Loucy (cell line): Measurements from ENCODE around the gene POPDC3.

Source experiments
- H2AFZ ChIP-seq: fragments of 200-600 bp; sonication (generic); 2 replicates; pipeline ENCODE4 v1.6.0; 2016; ENCODE audit warnings: antibody characterized with exemption, mild to moderate bottlenecking, low read length, moderate library complexity
- H3F3A ChIP-seq: fragments of 200-600 bp; 2 replicates; pipeline ENCODE4 v1.6.0; 2016; ENCODE audit warnings: antibody characterized with exemption, low read depth, mild to moderate bottlenecking
- H3K27me3 ChIP-seq: fragments of 200-600 bp; sonication (generic); 2 replicates; pipeline ENCODE4 v1.6.1; 2014; ENCODE audit warnings: low read length, mild to moderate bottlenecking; ENCODE audit not compliant: insufficient read depth, poor library complexity, severe bottlenecking
- H3K36me3 ChIP-seq: fragments of 200-600 bp; sonication (generic); 2 replicates; pipeline ENCODE4 v1.6.1; 2016; ENCODE audit warnings: low read length; ENCODE audit not compliant: insufficient read depth
- H3K4me1 ChIP-seq: fragments of 200-600 bp; sonication (generic); 2 replicates; pipeline ENCODE4 v1.5.1; 2014; ENCODE audit warnings: low read length, mild to moderate bottlenecking; ENCODE audit not compliant: insufficient read depth, poor library complexity, severe bottlenecking
- H3K4me2 ChIP-seq: fragments of 200-600 bp; sonication (generic); 2 replicates; pipeline ENCODE4 v1.6.0; 2014; ENCODE audit warnings: antibody characterized with exemption, low read length, low read depth, mild to moderate bottlenecking; ENCODE audit not compliant: poor library complexity, severe bottlenecking
- H3K4me3 ChIP-seq: fragments of 200-600 bp; sonication (generic); 2 replicates; pipeline ENCODE4 v1.5.1; 2014; ENCODE audit warnings: low read length, mild to moderate bottlenecking, mixed read lengths; ENCODE audit not compliant: poor library complexity, severe bottlenecking
- H3K79me2 ChIP-seq: fragments of 200-600 bp; sonication (generic); 2 replicates; pipeline ENCODE4 v1.6.1; 2014; ENCODE audit warnings: low read length; ENCODE audit not compliant: insufficient read depth
- H3K9ac ChIP-seq: fragments of 200-600 bp; sonication (generic); 2 replicates; pipeline ENCODE4 v1.6.0; 2014; ENCODE audit warnings: mild to moderate bottlenecking, low read depth, low read length, moderate library complexity; ENCODE audit not compliant: poor library complexity, severe bottlenecking
- H3K9me2 ChIP-seq: fragments of 200-600 bp; sonication (generic); replicated peaks from 2 replicates; pipeline ENCODE4 v1.6.1; 2016; ENCODE audit warnings: low read depth, low read length, mixed read lengths
- H3K9me3 ChIP-seq: fragments of 200-600 bp; sonication (generic); 2 replicates; pipeline ENCODE4 v1.6.1; 2014; ENCODE audit warnings: mild to moderate bottlenecking, antibody characterized with exemption, low read length, low read depth; ENCODE audit not compliant: insufficient read depth
- H4K20me1 ChIP-seq: fragments of 200-600 bp; sonication (generic); 2 replicates; pipeline ENCODE4 v1.6.0; 2014; ENCODE audit warnings: antibody characterized with exemption, low read length, mild to moderate bottlenecking; ENCODE audit not compliant: insufficient read depth, poor library complexity, severe bottlenecking
- CTCF ChIP-seq: fragments of 200-600 bp; sonication (generic); conservative IDR thresholded peaks from 2 replicates; pipeline ENCODE4 v1.5.1; 2014; ENCODE audit warnings: mild to moderate bottlenecking, antibody characterized with exemption, low read length
- EZH2phosphoT487 ChIP-seq: fragments of 200-600 bp; IDR thresholded peaks from 2 replicates; pipeline ENCODE4 v1.6.1; 2018; ENCODE audit warnings: antibody characterized with exemption, mild to moderate bottlenecking, moderate library complexity, borderline replicate concordance

Gene POPDC3, protein sequence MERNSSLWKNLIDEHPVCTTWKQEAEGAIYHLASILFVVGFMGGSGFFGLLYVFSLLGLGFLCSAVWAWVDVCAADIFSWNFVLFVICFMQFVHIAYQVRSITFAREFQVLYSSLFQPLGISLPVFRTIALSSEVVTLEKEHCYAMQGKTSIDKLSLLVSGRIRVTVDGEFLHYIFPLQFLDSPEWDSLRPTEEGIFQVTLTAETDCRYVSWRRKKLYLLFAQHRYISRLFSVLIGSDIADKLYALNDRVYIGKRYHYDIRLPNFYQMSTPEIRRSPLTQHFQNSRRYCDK

DNA sequence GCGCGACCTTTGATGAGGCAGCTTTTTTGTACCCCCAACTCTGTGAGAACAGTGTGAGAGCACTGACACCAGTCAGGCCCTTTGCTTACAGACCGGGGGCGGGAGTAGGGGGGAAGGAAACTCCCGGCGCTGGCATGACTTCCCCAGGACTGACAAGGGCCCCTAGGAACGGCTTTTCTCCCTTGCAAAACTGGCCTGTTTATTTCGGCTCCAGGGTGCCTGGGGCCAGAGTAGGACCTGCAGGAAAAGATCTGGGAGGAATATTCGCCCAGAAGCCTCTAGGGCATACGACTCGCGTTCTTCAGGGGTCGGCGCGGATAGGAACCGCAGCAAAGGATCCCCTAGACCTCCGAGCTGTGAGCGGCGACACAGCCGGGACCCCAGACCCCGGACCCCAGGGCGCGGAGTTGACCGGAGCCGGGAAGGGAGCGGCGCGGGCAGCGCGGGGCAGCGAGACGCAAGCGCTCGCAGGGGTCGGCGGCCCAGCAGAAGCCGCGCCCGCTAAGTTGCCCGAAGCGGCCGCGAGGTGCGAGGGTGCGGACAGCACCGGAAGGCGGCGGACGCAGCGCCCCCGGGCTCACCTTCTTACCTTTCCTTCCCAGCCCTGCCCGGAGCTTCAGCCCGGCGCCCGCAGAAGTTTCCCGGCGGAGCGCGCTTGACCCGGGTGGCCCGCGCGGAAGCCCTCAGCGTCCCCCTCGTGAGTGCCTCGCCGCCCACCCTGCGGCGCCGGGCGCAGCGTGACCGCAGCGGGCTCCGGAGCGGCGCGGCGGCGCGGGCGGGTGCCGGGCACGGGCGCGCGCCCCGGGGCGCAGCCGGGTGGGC lies at the start of gene POPDC3:
TSS of gene POPDC3 (minus strand) at position 771 of the 822 bp plus-strand sequence. CDS start 18,105 bp downstream, outside the sequence.
- Histone ChIP-seq H3K9me2 (no peaks in the 10 kb centered on the region), H3K36me3 (no peaks in the 10 kb centered on the region), H3K9me3 (no peaks in the 10 kb centered on the region), H3K27me3 (no peaks in the 10 kb centered on the region), H3K4me3 (no peak within 1 kb of the TSS), H3K79me2 (no peaks in the 10 kb centered on the region), H3K9ac (no peak within 1 kb of the TSS), H3K4me1 (peaks cover 3% of the 10 kb centered on the region), H3K4me2 (no peak within 1 kb of the TSS), H4K20me1 (no peaks in the 10 kb centered on the region), H3F3A (no peaks in the 10 kb centered on the region), H2AFZ (no peak within 1 kb of the TSS)
- TF ChIP-seq CTCF (no peak), EZH2phosphoT487 (no peak)

DNA sequence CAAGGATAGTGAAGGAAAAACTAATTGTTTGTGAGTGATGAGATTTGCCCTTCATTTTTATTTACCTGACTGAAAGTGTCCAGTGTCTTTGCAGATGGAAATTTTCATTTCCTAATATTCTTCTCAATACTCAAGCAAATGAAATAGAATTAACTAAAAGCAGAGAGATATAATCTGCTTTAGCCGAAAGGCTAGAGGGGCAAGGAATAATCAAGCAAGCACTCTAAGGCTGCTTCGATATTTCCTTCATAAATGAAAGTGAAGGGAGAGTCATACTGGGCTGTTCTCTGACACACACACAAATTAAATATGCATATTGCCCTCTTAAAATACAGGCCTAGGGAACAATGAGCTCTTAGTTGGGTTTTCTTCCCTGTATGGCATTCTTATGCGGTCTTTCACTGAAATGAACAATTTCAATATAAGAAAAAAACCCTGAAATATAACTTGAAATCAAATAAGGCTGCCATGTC lies 47.5 kb upstream of the POPDC3 start:
- TF ChIP-seq CTCF (no peak), EZH2phosphoT487 (no peak)
- H4K20me1 ChIP-seq: no peaks in the 10 kb centered on the region
- H3K79me2 ChIP-seq: no peaks in the 10 kb centered on the region

GRCh38 chr6:105226598-105227294 lies 46.9 kb upstream of the POPDC3 start:
- no peaks in the 10 kb centered on the region for H3K79me2 ChIP-seq
- H3K4me1 ChIP-seq: no peaks in the 10 kb centered on the region
- H3K9ac ChIP-seq: no peak overlapping the region
- H3K27me3 ChIP-seq: no peaks in the 10 kb centered on the region
- no peaks in the 10 kb centered on the region for H3K36me3 ChIP-seq
- H3K9me3 ChIP-seq: no peaks in the 10 kb centered on the region
- no peak overlapping the region for H2AFZ ChIP-seq
- H3K4me2 ChIP-seq: no peak overlapping the region
- H4K20me1 ChIP-seq: no peaks in the 10 kb centered on the region
- TF ChIP-seq EZH2phosphoT487 (no peak), CTCF (no peak)
- no peaks in the 10 kb centered on the region for H3K9me2 ChIP-seq
- H3F3A ChIP-seq: no peaks in the 10 kb centered on the region
- H3K4me3 ChIP-seq: no peak overlapping the region

More for the DNA sequence above, 47.5 kb upstream of the POPDC3 start:
- no peaks in the 10 kb centered on the region for H3K9me2 ChIP-seq
- H3K4me3 ChIP-seq: no peak overlapping the region
- no peaks in the 10 kb centered on the region for H3F3A ChIP-seq
- no peaks in the 10 kb centered on the region for H3K4me1 ChIP-seq
- H3K4me2 ChIP-seq: no peak overlapping the region
- no peaks in the 10 kb centered on the region for H3K27me3 ChIP-seq
- H3K9me3 ChIP-seq: no peaks in the 10 kb centered on the region
- no peak overlapping the region for H2AFZ ChIP-seq
- no peaks in the 10 kb centered on the region for H3K36me3 ChIP-seq
- no peak overlapping the region for H3K9ac ChIP-seq
